Measurements from ENCODE around the gene PEA15. TPM values are rescaled to one million over a fixed set of nuclear protein-coding genes. Genes with fewer than 3 reads are reported as not detected.

The PEA15 gene
- total RNA-seq, 2 experiments from 2014 or later = 22.3 to 30.5 TPM

Other genes starting within 250 kb of the PEA15 start
- gene PIGM, start 173.4 kb upstream of the PEA15 start, total RNA-seq (2014; rRNA removed; shearing (Covaris generic)) = 4.1 and 4.2 TPM in 2 replicates
- 4.9 and 5.1 TPM in 2 replicates for gene PIGM, start 173.4 kb upstream of the PEA15 start, total RNA-seq (2022)
- 0.33 TPM in 1 of 2 replicates, not detected in the other for gene KCNJ10, start 135.2 kb upstream of the PEA15 start, total RNA-seq (2014; rRNA removed; shearing (Covaris generic))
- 0.15 and 0.29 TPM in 2 replicates for gene KCNJ10, start 135.2 kb upstream of the PEA15 start, total RNA-seq (2022)
- not detected in 2 replicates for gene KCNJ9, start 123.8 kb upstream of the PEA15 start, total RNA-seq (2014; rRNA removed; shearing (Covaris generic))
- gene KCNJ9, start 123.8 kb upstream of the PEA15 start, total RNA-seq (2022) = not detected in 2 replicates
- 18.7 and 19.9 TPM in 2 replicates for gene IGSF8, start 106.8 kb upstream of the PEA15 start, total RNA-seq (2014; rRNA removed; shearing (Covaris generic))
- 24.4 and 28.7 TPM in 2 replicates for gene IGSF8, start 106.8 kb upstream of the PEA15 start, total RNA-seq (2022)
- not detected in 2 replicates for gene ATP1A2, start 89.6 kb upstream of the PEA15 start, total RNA-seq (2014; rRNA removed; shearing (Covaris generic))
- gene ATP1A2, start 89.6 kb upstream of the PEA15 start, total RNA-seq (2022) = not detected in 2 replicates
- gene ATP1A4, start 53.8 kb upstream of the PEA15 start, total RNA-seq (2014; rRNA removed; shearing (Covaris generic)) = not detected in 2 replicates
- not detected in 2 replicates for gene ATP1A4, start 53.8 kb upstream of the PEA15 start, total RNA-seq (2022)
- not detected in 2 replicates for gene CASQ1, start 14.8 kb upstream of the PEA15 start, total RNA-seq (2014; rRNA removed; shearing (Covaris generic))
- not detected in 2 replicates for gene CASQ1, start 14.8 kb upstream of the PEA15 start, total RNA-seq (2022)
- gene DCAF8, start 57.2 kb downstream of the PEA15 start, total RNA-seq (2014; rRNA removed; shearing (Covaris generic)) = 102 and 118 TPM in 2 replicates
- gene DCAF8, start 57.2 kb downstream of the PEA15 start, total RNA-seq (2022) = 139 and 141 TPM in 2 replicates
- 32.6 and 34.7 TPM in 2 replicates for gene PEX19, start 79.7 kb downstream of the PEA15 start, total RNA-seq (2014; rRNA removed; shearing (Covaris generic))
- 47.3 and 53.9 TPM in 2 replicates for gene PEX19, start 79.7 kb downstream of the PEA15 start, total RNA-seq (2022)
- 74.2 and 93.0 TPM in 2 replicates for gene COPA, start 137.9 kb downstream of the PEA15 start, total RNA-seq (2014; rRNA removed; shearing (Covaris generic))
- 138 and 147 TPM in 2 replicates for gene COPA, start 137.9 kb downstream of the PEA15 start, total RNA-seq (2022)
- gene NCSTN, start 138.0 kb downstream of the PEA15 start, total RNA-seq (2014; rRNA removed; shearing (Covaris generic)) = 32.0 and 44.8 TPM in 2 replicates
- 55.5 and 60.7 TPM in 2 replicates for gene NCSTN, start 138.0 kb downstream of the PEA15 start, total RNA-seq (2022)
- gene NHLH1, start 161.7 kb downstream of the PEA15 start, total RNA-seq (2014; rRNA removed; shearing (Covaris generic)) = 0.26 and 0.63 TPM in 2 replicates
- gene NHLH1, start 161.7 kb downstream of the PEA15 start, total RNA-seq (2022) = 0.65 and 0.68 TPM in 2 replicates
- gene VANGL2, start 195.2 kb downstream of the PEA15 start, total RNA-seq (2014; rRNA removed; shearing (Covaris generic)) = 1.5 and 2.6 TPM in 2 replicates
- gene VANGL2, start 195.2 kb downstream of the PEA15 start, total RNA-seq (2022) = 1.5 and 2.9 TPM in 2 replicates